Measurements from ENCODE around the gene DENND2D. TPM values are rescaled to one million over a fixed set of nuclear protein-coding genes. Genes with fewer than 3 reads are reported as not detected.

Gene DENND2D
- polyA plus RNA-seq, 1 donor from 2014 or later: not detected

GRCh38 chr1:111162488-111162880, 38.0 kb downstream of the DENND2D start:
- no peaks in the 10 kb centered on the region for H3K9me2 ChIP-seq (ENCODE audit: insufficient read depth, low read length)
- no peaks in the 10 kb centered on the region for H4K20me1 ChIP-seq (ENCODE audit: insufficient read depth)
- H3K9ac ChIP-seq (ENCODE audit: low read length): no peak overlapping the region
- no peak overlapping the region for H3K4me3 ChIP-seq (ENCODE audit: low read length)
- no peak overlapping the region for H3K4me2 ChIP-seq (ENCODE audit: low read length)
- H3K27ac ChIP-seq (ENCODE audit: low read length): no peak overlapping the region
- no peaks in the 10 kb centered on the region for H3F3A ChIP-seq (ENCODE audit: insufficient read depth, low read length, poor library complexity, severe bottlenecking)
- no peaks in the 10 kb centered on the region for H3K27me3 ChIP-seq (ENCODE audit: insufficient read depth, low read depth, low read length)
- no peaks in the 10 kb centered on the region for H3K9me3 ChIP-seq (ENCODE audit: low read length)
- H2AFZ ChIP-seq (ENCODE audit: low read depth, low read length): no peak overlapping the region
- no peaks in the 10 kb centered on the region for H3K79me2 ChIP-seq (replicated peaks; ENCODE audit: insufficient read depth, low read length)
- no peaks in the 10 kb centered on the region for H3K36me3 ChIP-seq (ENCODE audit: insufficient read depth, low read length)
- TF ChIP-seq EZH2 (IDR thresholded peaks at IDR 0.05; ENCODE audit: borderline replicate concordance, insufficient read depth, low read length, poor library complexity, severe bottlenecking) (no peak), SMC3 (conservative IDR thresholded peaks at IDR 0.05; ENCODE audit: poor library complexity) (no peak), RAD21 (conservative IDR thresholded peaks at IDR 0.05) (no peak), POLR2AphosphoS5 (IDR thresholded peaks at IDR 0.05) (no peak), MXI1 (conservative IDR thresholded peaks at IDR 0.05; ENCODE audit: poor library complexity, severe bottlenecking) (no peak), TAF1 (IDR thresholded peaks at IDR 0.05; ENCODE audit: low read depth) (no peak), EP300 (conservative IDR thresholded peaks at IDR 0.05; ENCODE audit: poor library complexity, severe bottlenecking) (no peak)
- TF ChIP-seq, protein P1, sequence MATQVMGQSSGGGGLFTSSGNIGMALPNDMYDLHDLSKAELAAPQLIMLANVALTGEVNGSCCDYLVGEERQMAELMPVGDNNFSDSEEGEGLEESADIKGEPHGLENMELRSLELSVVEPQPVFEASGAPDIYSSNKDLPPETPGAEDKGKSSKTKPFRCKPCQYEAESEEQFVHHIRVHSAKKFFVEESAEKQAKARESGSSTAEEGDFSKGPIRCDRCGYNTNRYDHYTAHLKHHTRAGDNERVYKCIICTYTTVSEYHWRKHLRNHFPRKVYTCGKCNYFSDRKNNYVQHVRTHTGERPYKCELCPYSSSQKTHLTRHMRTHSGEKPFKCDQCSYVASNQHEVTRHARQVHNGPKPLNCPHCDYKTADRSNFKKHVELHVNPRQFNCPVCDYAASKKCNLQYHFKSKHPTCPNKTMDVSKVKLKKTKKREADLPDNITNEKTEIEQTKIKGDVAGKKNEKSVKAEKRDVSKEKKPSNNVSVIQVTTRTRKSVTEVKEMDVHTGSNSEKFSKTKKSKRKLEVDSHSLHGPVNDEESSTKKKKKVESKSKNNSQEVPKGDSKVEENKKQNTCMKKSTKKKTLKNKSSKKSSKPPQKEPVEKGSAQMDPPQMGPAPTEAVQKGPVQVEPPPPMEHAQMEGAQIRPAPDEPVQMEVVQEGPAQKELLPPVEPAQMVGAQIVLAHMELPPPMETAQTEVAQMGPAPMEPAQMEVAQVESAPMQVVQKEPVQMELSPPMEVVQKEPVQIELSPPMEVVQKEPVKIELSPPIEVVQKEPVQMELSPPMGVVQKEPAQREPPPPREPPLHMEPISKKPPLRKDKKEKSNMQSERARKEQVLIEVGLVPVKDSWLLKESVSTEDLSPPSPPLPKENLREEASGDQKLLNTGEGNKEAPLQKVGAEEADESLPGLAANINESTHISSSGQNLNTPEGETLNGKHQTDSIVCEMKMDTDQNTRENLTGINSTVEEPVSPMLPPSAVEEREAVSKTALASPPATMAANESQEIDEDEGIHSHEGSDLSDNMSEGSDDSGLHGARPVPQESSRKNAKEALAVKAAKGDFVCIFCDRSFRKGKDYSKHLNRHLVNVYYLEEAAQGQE (IDR thresholded peaks at IDR 0.05; ENCODE audit: borderline replicate concordance): no peak
- TF ChIP-seq, protein P2, sequence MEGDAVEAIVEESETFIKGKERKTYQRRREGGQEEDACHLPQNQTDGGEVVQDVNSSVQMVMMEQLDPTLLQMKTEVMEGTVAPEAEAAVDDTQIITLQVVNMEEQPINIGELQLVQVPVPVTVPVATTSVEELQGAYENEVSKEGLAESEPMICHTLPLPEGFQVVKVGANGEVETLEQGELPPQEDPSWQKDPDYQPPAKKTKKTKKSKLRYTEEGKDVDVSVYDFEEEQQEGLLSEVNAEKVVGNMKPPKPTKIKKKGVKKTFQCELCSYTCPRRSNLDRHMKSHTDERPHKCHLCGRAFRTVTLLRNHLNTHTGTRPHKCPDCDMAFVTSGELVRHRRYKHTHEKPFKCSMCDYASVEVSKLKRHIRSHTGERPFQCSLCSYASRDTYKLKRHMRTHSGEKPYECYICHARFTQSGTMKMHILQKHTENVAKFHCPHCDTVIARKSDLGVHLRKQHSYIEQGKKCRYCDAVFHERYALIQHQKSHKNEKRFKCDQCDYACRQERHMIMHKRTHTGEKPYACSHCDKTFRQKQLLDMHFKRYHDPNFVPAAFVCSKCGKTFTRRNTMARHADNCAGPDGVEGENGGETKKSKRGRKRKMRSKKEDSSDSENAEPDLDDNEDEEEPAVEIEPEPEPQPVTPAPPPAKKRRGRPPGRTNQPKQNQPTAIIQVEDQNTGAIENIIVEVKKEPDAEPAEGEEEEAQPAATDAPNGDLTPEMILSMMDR (IDR thresholded peaks at IDR 0.05; ENCODE audit: poor library complexity, severe bottlenecking): no peak

GRCh38 chr1:111161843-111162487, 38.5 kb downstream of the DENND2D start:
- no peaks in the 10 kb centered on the region for H3K27me3 ChIP-seq (ENCODE audit: insufficient read depth, low read depth, low read length)
- H4K20me1 ChIP-seq (ENCODE audit: insufficient read depth): no peaks in the 10 kb centered on the region
- no peaks in the 10 kb centered on the region for H3K79me2 ChIP-seq (replicated peaks; ENCODE audit: insufficient read depth, low read length)
- no peak overlapping the region for H2AFZ ChIP-seq (ENCODE audit: low read depth, low read length)
- H3K9ac ChIP-seq (ENCODE audit: low read length): no peak overlapping the region
- H3K27ac ChIP-seq (ENCODE audit: low read length): no peak overlapping the region
- no peak overlapping the region for H3K4me2 ChIP-seq (ENCODE audit: low read length)
- no peaks in the 10 kb centered on the region for H3F3A ChIP-seq (ENCODE audit: insufficient read depth, low read length, poor library complexity, severe bottlenecking)
- no peaks in the 10 kb centered on the region for H3K9me2 ChIP-seq (ENCODE audit: insufficient read depth, low read length)
- H3K4me3 ChIP-seq (ENCODE audit: low read length): no peak overlapping the region
- no peaks in the 10 kb centered on the region for H3K36me3 ChIP-seq (ENCODE audit: insufficient read depth, low read length)
- TF ChIP-seq EZH2 (IDR thresholded peaks at IDR 0.05; ENCODE audit: borderline replicate concordance, insufficient read depth, low read length, poor library complexity, severe bottlenecking) (no peak), SMC3 (conservative IDR thresholded peaks at IDR 0.05; ENCODE audit: poor library complexity) (no peak), POLR2AphosphoS5 (IDR thresholded peaks at IDR 0.05) (no peak), RAD21 (conservative IDR thresholded peaks at IDR 0.05) (no peak), EP300 (conservative IDR thresholded peaks at IDR 0.05; ENCODE audit: poor library complexity, severe bottlenecking) (no peak), TAF1 (IDR thresholded peaks at IDR 0.05; ENCODE audit: low read depth) (no peak), MXI1 (conservative IDR thresholded peaks at IDR 0.05; ENCODE audit: poor library complexity, severe bottlenecking) (no peak)
- TF ChIP-seq, protein P2 (IDR thresholded peaks at IDR 0.05; ENCODE audit: poor library complexity, severe bottlenecking): no peak
- TF ChIP-seq, protein P1 (IDR thresholded peaks at IDR 0.05; ENCODE audit: borderline replicate concordance): no peak
- H3K9me3 ChIP-seq (ENCODE audit: low read length): no peaks in the 10 kb centered on the region

Measured in neural cell (in vitro differentiated cells).